GM19468 (cell line): ENCODE results near the gene LHFPL6.
"Not testable (repeated sequence)": the region's sequence is repeated elsewhere in the genome, so short reads cannot be mapped to it uniquely, and the experiment has no call there.

Source experiments
- ATAC-seq: cut with Tn5 transposase; IDR thresholded peaks from one replicate; pipeline ENCODE4 v1.9.1; 2021; ENCODE audit warnings: mild to moderate bottlenecking, moderate library complexity, moderate number of reproducible peaks; ENCODE audit not compliant: unreplicated experiment; ENCODE audit errors: extremely low read depth

The LHFPL6 gene

DNA sequence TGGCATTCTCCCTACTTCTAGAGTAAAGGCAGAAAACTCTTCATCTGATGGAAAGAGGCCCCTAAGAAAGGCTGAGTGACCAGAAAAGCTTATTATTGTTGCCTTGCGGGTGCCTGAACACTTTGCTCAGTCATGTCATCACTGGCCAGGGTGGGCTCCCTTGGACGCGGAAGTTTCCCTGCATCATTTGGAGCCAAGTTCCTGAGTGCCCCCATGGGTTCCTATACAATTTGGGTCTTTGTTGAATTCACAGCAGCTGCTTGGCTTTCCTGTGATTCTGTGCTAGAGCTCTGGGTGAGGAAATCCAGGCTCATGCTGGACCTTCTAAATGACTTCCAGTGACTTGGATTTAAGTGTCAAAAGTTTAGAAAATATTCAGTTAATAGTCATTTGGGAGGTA, 232.9 kb downstream of the LHFPL6 start:
- no peak for ATAC-seq

- ATAC-seq, result no peak
Measured at GRCh38 chr13:39369161-39369890, 233.7 kb downstream of the LHFPL6 start.

DNA sequence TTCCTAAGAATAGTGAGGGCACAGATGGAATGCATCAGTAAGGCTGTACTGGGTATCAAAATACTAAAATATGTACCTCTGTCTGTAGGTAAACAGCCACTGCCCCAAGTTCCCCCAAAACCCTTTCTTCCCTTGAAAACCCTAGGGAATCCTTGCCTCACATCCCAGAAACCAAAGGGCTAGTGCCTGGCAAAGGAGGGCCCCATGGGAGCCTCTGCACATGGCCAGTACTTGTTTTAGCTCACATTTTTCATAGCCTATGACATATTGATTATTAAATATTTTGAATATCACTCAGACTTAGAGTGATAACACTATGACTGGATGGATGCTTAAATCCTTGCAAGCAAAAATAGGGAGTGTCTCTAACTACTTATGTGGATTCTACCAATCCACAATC, 237.1 kb downstream of the LHFPL6 start:
- ATAC-seq, result no peak

- no peak for ATAC-seq
Measured at GRCh38 chr13:39364947-39365468, 238.0 kb downstream of the LHFPL6 start.

- ATAC-seq, result no peak
Measured at GRCh38 chr13:39363382-39363772, 239.6 kb downstream of the LHFPL6 start.

DNA sequence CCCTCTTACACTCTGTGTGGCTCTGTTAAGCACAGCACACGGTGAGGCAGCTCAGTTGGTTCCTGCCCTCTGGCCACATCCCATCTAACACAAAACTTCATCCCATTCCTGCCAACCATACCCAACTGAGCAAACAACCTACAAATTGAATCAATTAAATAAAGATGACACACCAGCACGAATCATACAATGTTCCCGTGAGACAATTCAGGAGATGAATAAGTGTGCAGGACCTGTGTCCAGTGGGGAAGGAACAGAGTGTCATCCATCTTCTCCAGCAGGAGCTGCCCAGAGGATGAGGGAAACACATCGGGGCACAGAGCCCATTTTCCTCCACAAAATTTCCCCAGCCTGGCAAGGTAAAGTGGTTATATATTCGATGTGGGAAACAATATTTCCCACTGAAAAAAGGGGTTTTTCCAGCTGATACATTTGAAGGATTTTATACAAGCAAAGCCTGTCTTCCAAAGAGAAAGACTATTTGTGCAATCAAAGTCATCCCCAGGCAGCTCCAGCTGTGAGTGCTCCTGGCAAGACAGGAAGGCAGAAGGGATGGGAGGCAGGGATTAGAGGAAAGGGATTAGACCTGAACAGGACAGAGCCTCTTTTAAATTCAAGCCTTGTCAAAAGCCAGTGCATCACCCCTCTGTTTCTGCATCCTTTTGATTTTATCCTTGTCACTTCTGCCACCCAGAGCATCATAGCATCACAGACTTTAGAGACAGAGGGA, 240.2 kb downstream of the LHFPL6 start:
- no peak for ATAC-seq

DNA sequence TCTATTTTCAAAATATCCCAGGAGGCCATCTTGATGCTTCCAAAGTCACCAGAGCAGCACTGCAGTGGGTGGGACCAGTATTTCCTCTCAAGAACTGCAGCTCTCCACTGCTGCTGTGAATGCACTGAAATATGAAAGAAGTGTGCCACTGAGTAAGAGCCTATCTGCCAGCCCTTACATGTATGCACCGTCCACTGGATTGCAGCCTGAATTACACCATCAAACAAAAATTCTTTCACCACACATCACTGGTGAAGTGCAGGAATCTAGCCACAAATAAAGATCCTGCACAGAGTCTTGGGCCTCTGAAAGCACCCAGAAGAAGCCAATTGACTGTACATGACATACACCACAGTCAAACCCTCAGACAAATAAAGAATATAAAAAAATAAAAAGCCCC, 249.0 kb downstream of the LHFPL6 start:
- no peak for ATAC-seq

DNA sequence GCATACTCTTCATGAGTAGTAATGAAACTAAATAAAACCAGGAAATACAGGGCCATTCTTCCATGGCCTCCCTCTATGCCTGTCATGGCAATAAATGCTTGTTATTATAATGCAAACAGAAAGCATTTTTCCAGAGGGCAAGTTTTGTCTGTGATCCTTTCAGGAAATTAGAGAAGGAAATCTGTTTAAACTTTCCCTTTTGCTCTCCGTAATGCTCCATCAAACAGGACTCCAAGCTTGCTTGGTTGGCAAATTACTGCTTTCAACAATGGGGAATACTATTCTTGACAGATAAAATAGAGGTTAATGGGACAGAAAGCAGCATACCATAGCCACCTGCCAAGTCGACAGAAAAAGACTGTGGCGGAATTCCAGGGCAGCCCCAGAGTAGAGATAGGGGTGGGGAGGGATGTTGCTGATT, 252.5 kb downstream of the LHFPL6 start:
- no peak for ATAC-seq

- ATAC-seq, result no peak
Measured at GRCh38 chr13:39349391-39349960, 253.5 kb downstream of the LHFPL6 start.

- ATAC-seq, result no peak
Measured at GRCh38 chr13:39347926-39348901, 254.8 kb downstream of the LHFPL6 start.

DNA sequence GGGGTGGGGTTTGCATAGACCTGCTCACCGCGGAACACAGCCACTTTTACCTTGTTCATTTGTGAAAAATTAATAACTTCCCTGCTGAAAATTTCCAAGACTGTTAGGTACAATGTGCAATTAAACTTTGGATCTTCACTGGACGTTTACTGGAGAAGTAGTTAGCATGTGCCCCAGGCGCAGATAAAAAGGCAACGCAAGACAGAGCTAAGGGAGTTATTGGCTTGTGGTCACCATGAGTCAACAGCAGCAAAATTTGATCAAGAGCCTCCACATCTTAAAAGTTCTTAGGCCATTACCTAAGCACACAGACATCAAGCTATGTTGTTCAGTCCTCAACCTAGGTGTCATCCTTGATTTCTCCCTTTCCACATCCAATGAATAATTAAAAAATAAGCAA, 257.0 kb downstream of the LHFPL6 start:
- ATAC-seq, result no peak

DNA sequence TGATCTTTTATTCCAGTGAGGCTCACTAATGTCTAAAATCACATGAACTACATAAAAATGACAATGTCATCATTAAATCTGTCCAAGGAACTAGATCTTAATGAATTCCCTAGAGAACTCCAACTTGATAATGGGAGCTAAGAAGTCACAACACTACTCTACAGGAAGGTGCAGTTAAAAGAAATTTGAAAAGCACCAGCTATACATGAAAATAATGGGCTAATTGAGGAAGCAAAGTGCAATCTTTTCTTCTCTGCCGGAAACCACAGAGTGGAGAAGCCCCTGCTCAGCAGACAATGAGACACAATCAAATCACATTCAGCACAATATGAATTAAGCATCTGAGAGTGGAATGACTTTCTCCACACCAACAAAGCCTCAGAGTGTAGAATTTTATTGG, 261.7 kb downstream of the LHFPL6 start:
- no peak for ATAC-seq

DNA sequence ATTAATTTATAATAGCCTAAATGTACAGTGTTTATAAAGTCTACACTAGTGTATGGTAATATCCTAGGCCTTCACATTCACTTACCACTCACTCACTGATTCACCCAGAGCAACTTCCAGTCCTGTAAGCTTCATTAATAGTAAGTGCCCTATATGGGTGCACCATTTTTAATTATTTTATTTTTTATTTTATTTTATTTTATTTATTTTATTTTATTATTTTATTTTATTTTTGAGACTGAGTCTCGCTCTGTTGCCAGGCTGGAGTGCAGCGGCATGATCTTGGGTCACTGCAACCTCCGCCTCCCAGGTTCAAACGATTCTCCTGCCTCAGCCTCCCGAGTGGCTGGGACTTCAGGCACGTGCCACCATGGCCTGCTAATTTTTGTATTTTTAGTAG, 264.9 kb downstream of the LHFPL6 start:
- not testable (repeated sequence) for ATAC-seq

DNA sequence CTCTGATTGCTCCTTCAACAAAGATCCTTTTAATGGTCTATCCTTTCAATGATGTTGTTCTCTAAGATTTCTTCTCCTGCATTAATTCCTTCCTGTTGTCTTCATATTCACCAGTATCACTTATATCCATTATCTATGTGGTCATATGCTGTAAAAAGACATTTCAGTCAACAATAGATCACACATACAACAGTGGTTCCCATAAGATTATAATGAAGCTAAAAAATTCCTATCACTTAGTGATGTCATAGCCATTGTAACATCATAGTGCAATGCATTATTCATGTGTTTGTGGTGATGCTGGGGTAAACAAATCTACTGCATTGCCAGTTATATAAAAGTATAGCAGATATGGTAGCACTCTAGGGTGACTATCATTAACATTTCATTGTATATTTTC, 266.1 kb downstream of the LHFPL6 start:
- ATAC-seq, result no peak

DNA sequence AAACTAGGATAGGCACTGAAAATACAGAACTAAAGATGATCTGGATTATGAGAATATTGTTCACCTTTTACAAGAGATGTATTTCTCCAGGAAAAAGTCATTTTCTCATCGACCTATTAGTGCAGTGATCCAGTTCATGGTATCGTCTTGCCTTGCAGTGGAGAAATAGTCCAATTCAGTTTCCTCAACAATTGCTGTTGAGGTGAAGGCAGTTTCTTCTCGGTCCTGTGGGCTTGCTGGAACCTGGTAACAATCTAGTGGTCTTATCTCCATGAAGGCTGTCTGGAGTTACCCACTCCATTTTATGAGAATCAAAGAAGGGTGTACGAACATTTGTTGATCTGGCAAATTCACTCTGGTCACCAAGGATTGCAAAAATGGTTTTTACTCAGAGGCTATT, 266.8 kb downstream of the LHFPL6 start:
- ATAC-seq, result no peak

DNA sequence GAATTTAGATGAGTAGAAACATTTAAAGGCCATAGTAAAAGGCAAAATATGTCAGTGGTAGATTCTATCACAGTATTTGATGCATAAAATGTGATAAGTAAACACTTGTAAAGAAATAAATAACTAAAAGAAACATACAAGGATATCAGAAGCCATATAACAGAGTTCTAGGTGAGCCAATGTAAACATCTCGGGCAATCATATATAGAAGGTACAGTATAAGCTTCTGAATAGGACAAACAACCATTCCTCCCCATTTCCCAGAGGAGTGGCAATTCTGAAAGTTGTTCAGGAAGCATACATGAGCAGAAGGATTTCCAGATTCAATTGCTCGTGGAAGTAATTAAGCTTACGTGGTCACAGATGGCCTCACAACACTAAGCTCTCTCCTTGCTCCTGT, 267.3 kb downstream of the LHFPL6 start:
- ATAC-seq, result no peak

DNA sequence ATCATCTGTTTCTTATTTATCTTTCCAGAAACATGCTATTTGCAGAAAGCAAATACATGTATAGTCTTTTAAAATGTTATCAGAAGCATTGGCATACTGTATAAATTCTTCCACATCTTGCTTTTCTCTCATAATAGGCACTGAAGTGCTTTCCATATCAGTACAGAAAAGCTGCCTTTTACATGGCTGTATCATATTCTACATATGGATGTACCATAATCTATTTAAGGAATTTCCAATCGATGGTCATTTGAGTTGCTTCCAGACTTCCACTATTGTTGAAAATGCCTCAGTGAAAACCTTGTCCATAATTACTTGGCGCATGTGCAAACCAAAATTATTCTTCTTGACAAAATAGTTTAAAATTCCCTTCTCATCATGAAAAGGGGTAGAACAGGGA, 272.5 kb downstream of the LHFPL6 start:
- no peak for ATAC-seq

DNA sequence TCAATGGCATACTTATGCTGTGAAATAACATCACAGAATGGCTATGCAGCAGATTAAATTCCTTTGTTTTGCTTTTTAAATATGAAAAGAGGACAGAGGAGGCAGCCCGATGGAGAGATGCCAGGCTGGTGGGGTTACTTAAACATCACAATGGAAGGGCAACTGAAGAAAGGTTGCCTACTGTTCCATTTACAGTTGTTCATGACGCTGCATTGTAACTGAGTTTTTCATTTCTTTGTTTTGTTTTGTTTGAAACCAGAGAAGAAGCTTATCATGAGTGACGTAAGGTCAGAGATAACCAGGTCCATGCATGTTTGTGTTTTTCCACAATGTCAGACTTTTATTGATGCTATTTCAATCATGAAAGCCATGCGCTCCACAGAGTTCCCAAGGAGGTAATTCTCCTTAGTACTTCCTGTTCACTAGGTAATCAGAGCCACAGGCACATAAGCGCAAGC, 273.8 kb downstream of the LHFPL6 start:
- no peak for ATAC-seq

- no peak for ATAC-seq
Measured at GRCh38 chr13:39327172-39327479, 275.9 kb downstream of the LHFPL6 start.

DNA sequence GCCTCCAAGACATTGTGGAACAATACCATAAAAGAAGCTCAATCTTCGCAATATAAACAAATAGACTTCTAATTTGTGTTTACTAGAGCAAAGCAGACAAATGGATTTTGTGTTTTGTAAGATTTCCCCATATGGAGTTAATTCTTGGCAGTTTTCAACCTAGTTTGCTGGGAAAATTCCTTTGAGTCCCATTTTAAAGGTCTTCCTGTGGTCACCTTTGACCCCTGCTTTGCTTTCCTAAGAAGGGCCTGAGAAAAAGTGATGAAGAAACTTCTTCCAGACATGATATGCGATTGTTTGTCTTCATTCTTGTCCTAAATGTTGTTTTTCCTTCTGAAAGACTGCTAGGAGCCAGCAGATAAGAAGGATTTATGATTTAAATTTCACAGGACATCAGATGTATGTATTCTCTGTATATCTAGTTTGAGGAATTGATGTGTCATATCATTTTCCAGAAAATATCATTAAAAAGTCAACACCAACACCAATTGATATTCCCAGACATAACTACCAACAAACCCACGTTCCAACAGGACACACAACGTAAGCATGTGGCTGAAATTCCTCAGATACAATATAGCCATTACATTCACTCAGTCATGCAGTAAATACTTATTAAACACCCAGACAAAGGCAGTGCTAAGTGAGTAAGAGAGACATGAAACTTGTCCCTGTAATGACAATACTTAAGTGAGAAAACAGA, 276.4 kb downstream of the LHFPL6 start:
- ATAC-seq, result no peak
